Measurements from ENCODE around the gene RNF7. TPM values are rescaled to one million over a fixed set of nuclear protein-coding genes. Genes with fewer than 3 reads are reported as not detected.
"Not testable (repeated sequence)": the region's sequence is repeated elsewhere in the genome, so short reads cannot be mapped to it uniquely, and the experiment has no call there.

RNF7 gene
- total RNA-seq, 2 experiments from 2014 or later, result 67.1 to 69.1 TPM

DNA sequence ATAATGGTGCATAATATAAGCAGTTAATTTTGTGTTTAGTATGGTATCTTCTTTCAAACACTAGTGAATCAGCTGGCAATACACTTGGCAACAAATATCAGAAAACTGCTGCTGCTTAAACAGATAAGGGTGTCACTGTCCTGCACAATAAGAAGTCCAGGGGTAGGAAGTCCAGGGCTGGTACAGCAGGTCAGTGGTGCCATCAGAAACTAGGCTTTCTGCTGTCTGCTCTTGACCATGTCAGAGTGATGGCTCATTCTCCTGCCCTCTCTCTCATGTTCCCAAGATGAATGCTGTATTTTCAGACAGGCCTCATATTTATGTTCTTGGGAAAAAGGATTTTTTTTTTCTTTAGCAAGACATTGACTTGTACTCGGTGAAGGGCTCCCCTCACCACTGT lies 15.9 kb downstream of the RNF7 start:
- Mint-ChIP-seq H3K27ac (no peak overlapping the region), H3K9me3 (no peaks in the 10 kb centered on the region)

DNA sequence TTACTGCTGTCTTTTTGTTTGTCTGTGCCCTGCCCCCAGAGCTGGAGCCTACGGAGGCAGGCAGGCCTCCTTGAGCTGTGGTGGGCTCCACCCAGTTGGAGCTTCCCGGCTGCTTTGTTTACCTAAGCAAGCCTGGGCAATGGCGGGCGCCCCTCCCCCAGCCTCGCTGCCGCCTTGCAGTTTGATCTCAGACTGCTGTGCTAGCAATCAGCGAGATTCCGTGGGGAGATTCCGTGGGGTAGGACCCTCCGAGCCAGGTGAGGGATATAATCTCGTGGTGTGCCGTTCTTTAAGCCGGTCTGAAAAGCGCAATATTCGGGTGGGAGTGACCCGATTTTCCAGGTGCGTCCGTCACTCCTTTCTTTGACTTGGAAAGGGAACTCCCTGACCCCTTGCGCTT lies 24.5 kb downstream of the RNF7 start:
- not testable (repeated sequence) for H3K4me3 Mint-ChIP-seq, H3K4me1 Mint-ChIP-seq, H3K27ac Mint-ChIP-seq, H3K27me3 Mint-ChIP-seq, H3K9me3 Mint-ChIP-seq, DNase-seq, H3K36me3 Mint-ChIP-seq

More for the DNA sequence above, 15.9 kb downstream of the RNF7 start:
- H3K4me3 Mint-ChIP-seq, result no peak overlapping the region
- DNase-seq, result no peak
- H3K27me3 Mint-ChIP-seq, result no peaks in the 10 kb centered on the region
- no peaks in the 10 kb centered on the region for H3K4me1 Mint-ChIP-seq
- H3K36me3 Mint-ChIP-seq, result peaks cover 2% of the 10 kb centered on the region

- H3K9me3 Mint-ChIP-seq, result no peaks in the 10 kb centered on the region
- no peak for DNase-seq
- H3K4me3 Mint-ChIP-seq, result no peak within 1 kb of the TSS
- no peaks in the 10 kb centered on the region for H3K27me3 Mint-ChIP-seq
- H3K36me3 Mint-ChIP-seq, result no peaks in the 10 kb centered on the region
- peaks cover 4% of the 10 kb centered on the region for H3K4me1 Mint-ChIP-seq
- H3K27ac Mint-ChIP-seq, result no peak within 1 kb of the TSS
These were observed 25.1 kb downstream of the RNF7 start, which contains the start of gene GRK7 for GRCh38 chr3:141763088-141763750. Gene GRK7 (plus strand): TSS chr3:141763408. CDS start chr3:141778285, 14,877 bp downstream.

DNA sequence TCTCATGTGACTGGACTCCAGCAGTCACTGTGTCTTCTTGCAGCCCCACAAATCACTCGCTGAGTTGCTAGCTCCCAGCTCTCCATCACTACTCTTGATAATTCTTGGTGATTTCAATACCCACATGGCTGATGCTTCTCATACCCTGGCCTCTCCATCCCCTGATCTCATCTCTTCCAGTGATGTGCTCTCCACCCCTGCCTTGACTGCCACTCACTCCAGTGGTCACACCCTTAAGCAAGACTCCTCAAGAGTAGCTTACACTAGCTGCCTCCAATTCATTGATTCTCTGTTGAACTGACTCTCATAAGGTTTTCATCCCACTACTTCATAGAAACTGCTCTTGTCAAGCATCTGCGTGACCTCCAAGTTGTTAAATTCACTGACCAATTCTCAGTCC lies 25.9 kb downstream of the RNF7 start:
- H3K36me3 Mint-ChIP-seq, result peaks cover 3% of the 10 kb centered on the region
- no peaks in the 10 kb centered on the region for H3K9me3 Mint-ChIP-seq
- no peak for DNase-seq
- no peak overlapping the region for H3K4me3 Mint-ChIP-seq
- no peak overlapping the region for H3K27ac Mint-ChIP-seq
- H3K27me3 Mint-ChIP-seq, result no peaks in the 10 kb centered on the region
- peaks cover 4% of the 10 kb centered on the region for H3K4me1 Mint-ChIP-seq

GRCh38 chr3:141764465-141764864 lies 26.4 kb downstream of the RNF7 start:
- peaks cover 4% of the 10 kb centered on the region for H3K4me1 Mint-ChIP-seq
- no peak overlapping the region for H3K4me3 Mint-ChIP-seq
- peaks cover 4% of the 10 kb centered on the region for H3K36me3 Mint-ChIP-seq
- DNase-seq, result no peak
- H3K9me3 Mint-ChIP-seq, result no peaks in the 10 kb centered on the region
- no peaks in the 10 kb centered on the region for H3K27me3 Mint-ChIP-seq
- no peak overlapping the region for H3K27ac Mint-ChIP-seq

DNA sequence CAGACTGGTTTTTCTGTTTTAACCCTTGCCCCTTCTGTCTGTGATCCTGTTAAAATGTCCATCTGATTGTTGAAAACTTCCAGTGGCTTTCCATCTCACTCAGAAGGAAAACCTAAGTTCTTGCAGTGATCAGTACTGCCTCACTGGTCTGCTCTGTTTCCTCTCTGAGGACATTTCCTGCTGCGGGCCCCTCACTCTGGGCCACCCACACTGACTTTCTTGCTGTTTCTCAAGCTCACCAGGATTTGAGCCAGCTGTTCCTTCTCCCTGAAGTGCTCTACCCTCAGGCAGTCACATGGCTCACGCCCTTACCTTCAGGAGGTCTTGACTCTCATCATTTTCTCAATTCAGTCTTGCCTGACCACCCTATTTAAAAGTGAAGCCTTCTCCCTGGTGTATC lies 26.9 kb downstream of the RNF7 start:
- DNase-seq, result no peak
- Mint-ChIP-seq H3K4me3 (no peak overlapping the region), H3K36me3 (peaks cover 4% of the 10 kb centered on the region), H3K27ac (no peak overlapping the region), H3K9me3 (no peaks in the 10 kb centered on the region), H3K4me1 (peaks cover 4% of the 10 kb centered on the region), H3K27me3 (no peaks in the 10 kb centered on the region)

DNA sequence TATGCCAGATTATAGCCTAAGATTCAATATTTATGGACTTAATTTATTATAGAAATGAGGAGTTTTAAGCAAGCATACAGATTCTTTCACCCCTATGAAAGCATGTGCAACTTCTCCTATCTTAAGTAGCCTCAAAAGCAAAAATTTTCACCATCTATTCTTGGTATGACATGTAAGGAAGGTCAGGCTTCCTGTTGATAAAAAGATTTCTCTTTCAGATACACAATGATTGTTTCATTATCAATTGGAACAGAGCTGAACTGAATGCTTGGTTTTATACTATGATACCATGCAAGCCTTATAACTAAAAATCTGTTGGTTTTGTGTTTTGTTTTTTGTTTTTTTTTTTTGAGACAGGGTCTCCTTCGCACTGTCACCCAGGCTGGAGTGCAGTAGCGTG lies 29.0 kb downstream of the RNF7 start:
- no peak overlapping the region for H3K4me3 Mint-ChIP-seq
- H3K4me1 Mint-ChIP-seq, result peaks cover 4% of the 10 kb centered on the region
- H3K27me3 Mint-ChIP-seq, result no peaks in the 10 kb centered on the region
- H3K9me3 Mint-ChIP-seq, result no peaks in the 10 kb centered on the region
- DNase-seq, result no peak
- no peak overlapping the region for H3K27ac Mint-ChIP-seq
- peaks cover 4% of the 10 kb centered on the region for H3K36me3 Mint-ChIP-seq

GRCh38 chr3:141769221-141769894 lies 31.3 kb downstream of the RNF7 start:
- Mint-ChIP-seq H3K4me3 (no peak overlapping the region), H3K9me3 (no peaks in the 10 kb centered on the region), H3K36me3 (peaks cover 4% of the 10 kb centered on the region), H3K27ac (no peak overlapping the region), H3K27me3 (no peaks in the 10 kb centered on the region), H3K4me1 (peaks cover 4% of the 10 kb centered on the region)
- no peak for DNase-seq

- H3K27ac Mint-ChIP-seq, result no peak overlapping the region
- no peaks in the 10 kb centered on the region for H3K27me3 Mint-ChIP-seq
- no peak overlapping the region for H3K4me3 Mint-ChIP-seq
- H3K4me1 Mint-ChIP-seq, result no peaks in the 10 kb centered on the region
- peaks cover 3% of the 10 kb centered on the region for H3K36me3 Mint-ChIP-seq
- no peaks in the 10 kb centered on the region for H3K9me3 Mint-ChIP-seq
- DNase-seq, result no peak
These were observed 35.6 kb downstream of the RNF7 start for GRCh38 chr3:141773676-141774075.

DNA sequence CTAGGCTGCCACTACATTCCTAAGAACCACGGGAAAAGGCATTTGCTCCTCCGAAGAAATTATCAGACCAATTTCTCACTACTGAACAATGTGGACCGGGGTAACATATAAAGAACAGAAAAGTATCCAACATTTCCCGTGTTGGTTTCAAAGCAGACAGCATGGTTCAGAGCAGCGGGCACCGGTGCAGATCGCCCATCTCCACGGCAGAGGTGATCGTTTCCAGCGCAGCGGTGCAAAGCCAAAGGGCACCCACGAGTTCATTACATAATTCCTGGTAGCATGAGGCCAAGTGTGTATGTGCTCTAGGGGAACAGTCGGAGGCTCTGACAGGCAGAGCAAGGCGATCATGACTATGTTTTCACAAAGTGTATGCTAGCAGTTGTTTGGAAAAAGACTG lies 38.3 kb downstream of the RNF7 start:
- DNase-seq, result no peak
- Mint-ChIP-seq H3K27me3 (no peaks in the 10 kb centered on the region), H3K27ac (no peak overlapping the region), H3K4me1 (no peaks in the 10 kb centered on the region), H3K36me3 (peaks cover 2% of the 10 kb centered on the region), H3K9me3 (no peaks in the 10 kb centered on the region), H3K4me3 (no peak overlapping the region)

DNA sequence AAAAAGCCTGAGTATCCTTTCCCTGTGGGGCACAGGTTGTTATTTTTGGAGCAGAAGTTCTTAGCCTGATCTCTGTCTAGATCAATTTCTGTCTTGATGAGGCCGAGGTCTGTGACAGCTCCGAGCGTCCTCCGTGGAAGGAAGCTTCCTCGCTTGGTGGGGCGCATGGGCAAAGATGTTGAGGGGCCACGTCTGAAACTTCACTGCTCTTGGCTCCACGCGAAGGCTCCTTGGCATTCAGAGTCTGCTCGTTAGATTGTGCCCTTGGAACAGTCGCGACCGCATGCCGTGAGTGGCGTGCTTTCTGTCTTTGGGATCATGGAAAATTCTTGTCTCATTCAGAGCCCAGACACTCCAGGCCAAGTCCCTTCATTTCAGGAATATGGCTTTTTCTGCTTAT lies 38.8 kb downstream of the RNF7 start:
- Mint-ChIP-seq H3K36me3 (peaks cover 2% of the 10 kb centered on the region), H3K27ac (no peak overlapping the region), H3K27me3 (no peaks in the 10 kb centered on the region), H3K4me1 (no peaks in the 10 kb centered on the region), H3K9me3 (no peaks in the 10 kb centered on the region), H3K4me3 (no peak overlapping the region)
- DNase-seq, result no peak

DNA sequence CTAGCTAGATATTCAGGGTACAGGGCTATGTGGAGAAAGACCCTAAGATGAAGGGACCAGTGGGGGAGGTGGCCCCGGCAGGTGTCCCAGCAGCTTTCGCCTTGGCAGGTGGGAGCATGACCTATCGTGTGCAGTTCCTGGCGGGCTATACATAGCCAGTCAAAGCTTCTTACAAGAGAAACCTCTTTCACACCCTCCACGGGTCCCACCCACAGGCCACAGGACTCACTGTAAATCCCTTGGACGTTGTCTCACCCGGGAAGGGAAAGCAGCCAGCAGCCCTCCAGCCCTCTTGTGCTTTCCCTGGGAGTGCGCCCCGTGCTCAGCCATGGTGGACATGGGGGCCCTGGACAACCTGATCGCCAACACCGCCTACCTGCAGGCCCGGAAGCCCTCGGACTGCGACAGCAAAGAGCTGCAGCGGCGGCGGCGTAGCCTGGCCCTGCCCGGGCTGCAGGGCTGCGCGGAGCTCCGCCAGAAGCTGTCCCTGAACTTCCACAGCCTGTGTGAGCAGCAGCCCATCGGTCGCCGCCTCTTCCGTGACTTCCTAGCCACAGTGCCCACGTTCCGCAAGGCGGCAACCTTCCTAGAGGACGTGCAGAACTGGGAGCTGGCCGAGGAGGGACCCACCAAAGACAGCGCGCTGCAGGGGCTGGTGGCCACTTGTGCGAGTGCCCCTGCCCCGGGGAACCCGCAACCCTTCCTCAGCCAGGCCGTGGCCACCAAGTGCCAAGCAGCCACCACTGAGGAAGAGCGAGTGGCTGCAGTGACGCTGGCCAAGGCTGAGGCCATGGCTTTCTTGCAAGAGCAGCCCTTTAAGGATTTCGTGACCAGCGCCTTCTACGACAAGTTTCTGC lies 40.1 kb downstream of the RNF7 start:
- Mint-ChIP-seq H3K4me1 (no peaks in the 10 kb centered on the region), H3K9me3 (no peaks in the 10 kb centered on the region), H3K27me3 (no peaks in the 10 kb centered on the region)

GRCh38 chr3:141779667-141780066 lies 41.6 kb downstream of the RNF7 start:
- H3K4me1 Mint-ChIP-seq, result no peaks in the 10 kb centered on the region
- no peak overlapping the region for H3K4me3 Mint-ChIP-seq
- H3K27me3 Mint-ChIP-seq, result no peaks in the 10 kb centered on the region
- H3K9me3 Mint-ChIP-seq, result no peaks in the 10 kb centered on the region
- H3K36me3 Mint-ChIP-seq, result peaks cover 2% of the 10 kb centered on the region
- H3K27ac Mint-ChIP-seq, result no peak overlapping the region
- no peak for DNase-seq

More for the DNA sequence above, 40.1 kb downstream of the RNF7 start:
- DNase-seq, result no peak
- Mint-ChIP-seq H3K36me3 (peaks cover 2% of the 10 kb centered on the region), H3K4me3 (no peak overlapping the region), H3K27ac (no peak overlapping the region)

GRCh38 chr3:141782386-141782932 lies 44.4 kb downstream of the RNF7 start:
- Mint-ChIP-seq H3K9me3 (no peaks in the 10 kb centered on the region), H3K4me3 (no peak overlapping the region), H3K27me3 (no peaks in the 10 kb centered on the region), H3K4me1 (no peaks in the 10 kb centered on the region), H3K36me3 (peaks cover 2% of the 10 kb centered on the region), H3K27ac (no peak overlapping the region)
- DNase-seq, result no peak

GRCh38 chr3:141783632-141784031 lies 45.5 kb downstream of the RNF7 start:
- no peak overlapping the region for H3K27ac Mint-ChIP-seq
- H3K4me3 Mint-ChIP-seq, result no peak overlapping the region
- no peak for DNase-seq
- no peaks in the 10 kb centered on the region for H3K9me3 Mint-ChIP-seq
- H3K4me1 Mint-ChIP-seq, result no peaks in the 10 kb centered on the region
- no peaks in the 10 kb centered on the region for H3K27me3 Mint-ChIP-seq
- peaks cover 2% of the 10 kb centered on the region for H3K36me3 Mint-ChIP-seq

Data from activated naive CD8-positive, alpha-beta T cell treated with anti-CD3 and anti-CD28 coated beads for 36 hours (primary cell).